Uterine smooth muscle cell (primary cell): ENCODE results near the gene TMEM185A. TPM values are rescaled to one million over a fixed set of nuclear protein-coding genes. Genes with fewer than 3 reads are reported as not detected.

ENCODE experiments used
- total RNA-seq: library from RNA; depleted of rRNA; stranded (reverse); fragments of >200 nt; gene quantifications from 2 replicates; pipeline ENCODE4 v1.2.3, GENCODE V29; 2014

TMEM185A gene
- 16.2 and 18.9 TPM in 2 replicates for total RNA-seq

DNA sequence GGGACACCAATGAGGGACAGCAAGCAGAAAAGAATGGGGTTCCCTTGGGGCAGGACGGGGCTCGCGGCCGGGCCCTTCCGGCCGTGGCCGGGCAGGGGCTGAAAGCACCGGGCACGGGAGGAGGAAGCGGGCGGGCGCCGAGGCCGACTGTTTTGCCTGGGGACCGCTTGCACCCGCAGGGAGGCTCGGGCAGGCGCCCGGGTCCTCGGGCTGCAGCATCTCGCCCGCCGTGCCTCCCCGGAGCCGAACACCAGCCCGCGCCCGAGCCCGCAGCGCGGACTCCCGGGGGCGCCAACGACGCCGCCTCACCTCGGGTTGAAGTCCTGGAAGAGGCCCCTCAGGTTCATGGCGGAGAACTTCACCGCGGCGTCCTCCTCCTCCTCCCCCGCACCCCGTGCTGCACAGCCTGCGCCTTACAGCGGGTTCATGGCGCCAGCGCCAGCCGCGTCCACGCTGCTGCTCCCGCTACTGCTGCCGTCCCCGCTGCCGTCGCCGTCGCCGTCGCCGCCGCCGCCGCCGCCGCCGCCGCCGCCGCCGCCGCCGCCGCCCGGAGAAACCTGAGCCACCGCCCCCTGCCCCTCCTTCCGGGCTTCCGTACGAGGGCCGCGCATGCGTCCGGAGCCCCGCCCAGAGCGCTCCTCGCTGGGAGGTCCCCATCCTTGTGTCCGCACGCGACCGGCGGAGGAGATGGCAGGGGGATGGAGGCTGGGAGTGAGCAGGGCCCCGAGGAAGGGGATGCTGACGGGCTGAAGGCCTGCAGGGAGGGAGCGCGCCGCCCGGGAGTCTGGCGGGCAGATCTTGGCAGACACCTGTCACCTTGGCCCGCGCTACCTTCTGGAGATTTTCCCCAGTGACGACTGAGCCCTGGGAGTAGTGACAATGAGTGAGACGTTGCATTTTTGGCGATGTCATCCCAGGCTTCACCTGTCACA is at the start of gene TMEM185A:
TMEM185A (minus strand) TSS at position 559 of the 932 bp plus-strand sequence; CDS start at position 347, 212 bp downstream.

DNA sequence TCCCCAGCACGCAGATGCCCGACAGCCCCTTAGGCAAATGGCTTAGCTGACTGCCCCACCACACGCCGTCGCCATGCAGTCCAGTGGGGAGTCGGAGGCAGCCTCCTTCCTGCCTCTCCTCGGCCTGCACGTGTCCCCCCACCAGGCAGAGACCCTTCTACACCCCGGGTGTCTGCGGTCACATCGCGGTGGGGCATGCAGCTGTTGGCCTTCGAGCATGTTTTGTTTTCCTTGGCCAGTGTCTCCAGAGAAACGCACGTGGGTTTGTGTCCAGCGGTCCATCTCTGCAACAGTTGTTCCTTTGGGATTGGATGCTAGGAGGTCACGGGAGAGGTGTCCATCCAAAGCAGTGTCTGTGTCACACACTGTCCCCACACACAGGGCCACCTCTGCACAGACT is 36.4 kb downstream of the TMEM185A start, which contains the start of gene HSFX2:
HSFX2 (minus strand) TSS at position 101 of the 400 bp plus-strand sequence. CDS start 614 bp downstream, outside the sequence.

DNA sequence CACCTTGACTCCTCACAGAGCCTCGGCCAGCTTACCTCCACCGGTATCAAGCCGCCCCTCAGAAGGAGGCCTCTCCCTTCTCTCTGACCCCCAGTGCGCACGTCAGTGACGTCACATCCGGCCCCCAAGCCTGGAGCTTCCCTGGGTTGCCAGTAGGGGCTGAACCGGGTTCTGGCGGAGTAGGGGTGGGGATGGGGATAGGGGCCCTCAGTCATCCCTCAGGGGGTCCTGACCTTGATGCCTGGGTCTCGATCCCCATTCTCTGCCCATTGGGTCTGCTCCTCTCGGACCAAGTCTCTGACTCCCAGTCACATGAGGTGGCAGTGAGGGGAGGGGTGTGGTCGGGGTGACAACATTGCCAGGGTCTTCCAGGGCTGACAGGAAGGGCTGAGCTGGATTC is 44.2 kb downstream of the TMEM185A start, which contains the start of gene MAGEA9B:
MAGEA9B (minus strand) TSS at position 101 of the 400 bp plus-strand sequence. CDS start 4,280 bp downstream, outside the sequence.

DNA sequence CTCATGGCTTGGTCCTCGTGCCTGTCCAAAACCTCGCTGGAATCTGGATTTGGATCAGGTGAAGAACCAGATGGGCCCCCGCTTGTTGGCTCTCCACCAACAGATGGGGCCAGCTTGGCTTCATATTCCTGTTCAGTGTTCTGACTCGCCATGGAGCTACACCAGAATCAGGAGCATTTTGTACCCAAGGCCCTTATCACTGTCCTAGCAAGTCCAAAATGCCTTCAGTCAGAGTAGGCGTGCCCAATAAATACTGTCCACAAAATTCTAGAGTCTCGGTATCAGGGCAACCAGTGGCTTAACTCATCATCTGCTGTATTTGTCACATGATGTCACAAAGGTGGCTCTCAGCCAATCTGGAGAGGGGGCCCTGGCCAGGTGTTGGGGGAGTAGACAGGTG is 81.9 kb downstream of the TMEM185A start, which contains the start of gene HSFX3:
HSFX3 (minus strand) TSS at position 224 of the 400 bp plus-strand sequence; CDS start at position 152, 72 bp downstream.

Other genes with a start within 250 kb of the TMEM185A start
- 34.4 and 59.9 TPM in 2 replicates for gene IDS, start 126.5 kb downstream of the TMEM185A start, total RNA-seq
- 14.9 and 16.0 TPM in 2 replicates for gene EOLA1, start 90.8 kb downstream of the TMEM185A start, total RNA-seq
- gene HSFX3, start 81.9 kb downstream of the TMEM185A start, total RNA-seq = not detected in 2 replicates
- not detected in 2 replicates for gene MAGEA9B, start 44.3 kb downstream of the TMEM185A start, total RNA-seq
- gene HSFX2, start 36.5 kb downstream of the TMEM185A start, total RNA-seq = not detected in 2 replicates
- not detected in 2 replicates for gene MAGEA11, start 80.3 kb upstream of the TMEM185A start, total RNA-seq
- 1.00 TPM in 2 replicates for gene HSFX1, start 142.3 kb upstream of the TMEM185A start, total RNA-seq
- not detected in 2 replicates for gene MAGEA9, start 150.1 kb upstream of the TMEM185A start, total RNA-seq
- gene MAGEA8, start 249.4 kb upstream of the TMEM185A start, total RNA-seq = not detected in 2 replicates